Activated naive CD8-positive, alpha-beta T cell treated with anti-CD3 and anti-CD28 coated beads, Interleukin-2, amount 50 U/mL, for 24 hours (primary cell): ENCODE results near the gene RANBP9.

Source experiments
- ATAC-seq: fragments of 150-1000 bp; cut with Tn5 transposase; one replicate; pipeline ENCODE4 v1.10.0; 2021
- DNase-seq: peaks from one replicate; pipeline ENCODE4 v3.0.0; 2021
- H3K27ac Mint-ChIP-seq: one replicate; pipeline ENCODE4 v1.8.0; 2021; ENCODE audit warnings: mild to moderate bottlenecking, mixed read lengths
- H3K27me3 Mint-ChIP-seq: one replicate; pipeline ENCODE4 v1.8.0; 2021; ENCODE audit warnings: mixed read lengths
- H3K36me3 Mint-ChIP-seq: one replicate; pipeline ENCODE4 v1.8.0; 2021; ENCODE audit warnings: low read depth, mixed read lengths
- H3K4me1 Mint-ChIP-seq: one replicate; pipeline ENCODE4 v1.8.0; 2021; ENCODE audit warnings: mixed read lengths
- H3K4me3 Mint-ChIP-seq: one replicate; pipeline ENCODE4 v1.8.0; 2021; ENCODE audit warnings: mild to moderate bottlenecking, moderate library complexity, mixed read lengths
- H3K9me3 Mint-ChIP-seq: one replicate; pipeline ENCODE4 v1.8.0; 2021; ENCODE audit warnings: mixed read lengths

The RANBP9 gene

GRCh38 chr6:13696226-13696625, 15.4 kb downstream of the RANBP9 start:
- no peak overlapping the region for H3K27ac Mint-ChIP-seq
- no peak overlapping the region for H3K4me3 Mint-ChIP-seq
- peaks cover 34% of the 10 kb centered on the region for H3K36me3 Mint-ChIP-seq
- H3K9me3 Mint-ChIP-seq, result no peaks in the 10 kb centered on the region
- H3K27me3 Mint-ChIP-seq, result no peaks in the 10 kb centered on the region
- no peak for DNase-seq
- H3K4me1 Mint-ChIP-seq, result peaks cover 69% of the 10 kb centered on the region
- ATAC-seq, result no peak

GRCh38 chr6:13695252-13695651, 16.4 kb downstream of the RANBP9 start:
- ATAC-seq (no peak), DNase-seq (no peak)
- H3K4me1 Mint-ChIP-seq, result peaks cover 69% of the 10 kb centered on the region
- peak overlapping the region; percentile 3 for H3K27ac Mint-ChIP-seq
- H3K36me3 Mint-ChIP-seq, result peaks cover 37% of the 10 kb centered on the region
- peak overlapping the region; percentile 12 for H3K4me3 Mint-ChIP-seq
- H3K9me3 Mint-ChIP-seq, result no peaks in the 10 kb centered on the region
- no peaks in the 10 kb centered on the region for H3K27me3 Mint-ChIP-seq

- ATAC-seq, result no peak
- peaks cover 42% of the 10 kb centered on the region for H3K36me3 Mint-ChIP-seq
- H3K27ac Mint-ChIP-seq, result peak overlapping the region; percentile 13
These were observed 17.1 kb downstream of the RANBP9 start for GRCh38 chr6:13694562-13694961.

GRCh38 chr6:13689511-13690256, 22.0 kb downstream of the RANBP9 start:
- peak overlapping the region; percentile 76 for H3K27ac Mint-ChIP-seq
- ATAC-seq (peak; percentile 88), DNase-seq (no peak)
- peaks cover 65% of the 10 kb centered on the region for H3K4me1 Mint-ChIP-seq
- no peaks in the 10 kb centered on the region for H3K27me3 Mint-ChIP-seq
- H3K9me3 Mint-ChIP-seq, result peaks cover 7% of the 10 kb centered on the region
- peaks cover 34% of the 10 kb centered on the region for H3K36me3 Mint-ChIP-seq
- H3K4me3 Mint-ChIP-seq, result no peak overlapping the region

More at GRCh38 chr6:13694562-13694961, 17.1 kb downstream of the RANBP9 start:
- Mint-ChIP-seq H3K4me3 (no peak overlapping the region), H3K27me3 (no peaks in the 10 kb centered on the region), H3K4me1 (peaks cover 73% of the 10 kb centered on the region), H3K9me3 (peaks cover 4% of the 10 kb centered on the region)
- DNase-seq, result no peak

- Mint-ChIP-seq H3K27me3 (no peaks in the 10 kb centered on the region), H3K4me3 (no peak overlapping the region), H3K9me3 (peaks cover 7% of the 10 kb centered on the region), H3K27ac (peak overlapping the region; percentile 42), H3K36me3 (peaks cover 33% of the 10 kb centered on the region), H3K4me1 (peaks cover 65% of the 10 kb centered on the region)
- ATAC-seq (no peak), DNase-seq (no peak)
These were observed 22.9 kb downstream of the RANBP9 start for GRCh38 chr6:13688692-13689196.

- H3K27ac Mint-ChIP-seq, result peak overlapping the region; percentile 59
- H3K36me3 Mint-ChIP-seq, result peaks cover 34% of the 10 kb centered on the region
- H3K4me3 Mint-ChIP-seq, result no peak overlapping the region
- peaks cover 61% of the 10 kb centered on the region for H3K4me1 Mint-ChIP-seq
- no peaks in the 10 kb centered on the region for H3K27me3 Mint-ChIP-seq
- peaks cover 7% of the 10 kb centered on the region for H3K9me3 Mint-ChIP-seq
- ATAC-seq, result no peak
- DNase-seq, result no peak
These were observed 23.7 kb downstream of the RANBP9 start for GRCh38 chr6:13687917-13688351.

GRCh38 chr6:13684855-13685254, 26.8 kb downstream of the RANBP9 start:
- peaks cover 27% of the 10 kb centered on the region for H3K36me3 Mint-ChIP-seq
- ATAC-seq (no peak), DNase-seq (no peak)
- peaks cover 10% of the 10 kb centered on the region for H3K9me3 Mint-ChIP-seq
- no peak overlapping the region for H3K27ac Mint-ChIP-seq
- H3K4me3 Mint-ChIP-seq, result no peak overlapping the region
- no peaks in the 10 kb centered on the region for H3K27me3 Mint-ChIP-seq
- peaks cover 70% of the 10 kb centered on the region for H3K4me1 Mint-ChIP-seq

GRCh38 chr6:13683038-13683437, 28.6 kb downstream of the RANBP9 start:
- H3K36me3 Mint-ChIP-seq, result peaks cover 23% of the 10 kb centered on the region

GRCh38 chr6:13682346-13682745, 29.3 kb downstream of the RANBP9 start:
- H3K27ac Mint-ChIP-seq, result no peak overlapping the region
- peaks cover 51% of the 10 kb centered on the region for H3K4me1 Mint-ChIP-seq
- H3K4me3 Mint-ChIP-seq, result no peak overlapping the region

More at GRCh38 chr6:13683038-13683437, 28.6 kb downstream of the RANBP9 start:
- Mint-ChIP-seq H3K9me3 (peaks cover 5% of the 10 kb centered on the region), H3K27ac (peak overlapping the region; percentile 9), H3K4me3 (no peak overlapping the region), H3K27me3 (no peaks in the 10 kb centered on the region), H3K4me1 (peaks cover 58% of the 10 kb centered on the region)
- DNase-seq (no peak), ATAC-seq (no peak)

GRCh38 chr6:13681305-13682061, 30.2 kb downstream of the RANBP9 start:
- peaks cover 50% of the 10 kb centered on the region for H3K4me1 Mint-ChIP-seq
- DNase-seq, result no peak
- H3K4me3 Mint-ChIP-seq, result peak overlapping the region; percentile 59
- ATAC-seq, result peak; percentile 63
- peaks cover 12% of the 10 kb centered on the region for H3K9me3 Mint-ChIP-seq
- H3K36me3 Mint-ChIP-seq, result peaks cover 28% of the 10 kb centered on the region
- H3K27ac Mint-ChIP-seq, result peak overlapping the region; percentile 84
- no peaks in the 10 kb centered on the region for H3K27me3 Mint-ChIP-seq

More at GRCh38 chr6:13682346-13682745, 29.3 kb downstream of the RANBP9 start:
- peaks cover 21% of the 10 kb centered on the region for H3K36me3 Mint-ChIP-seq
- no peaks in the 10 kb centered on the region for H3K27me3 Mint-ChIP-seq
- DNase-seq, result no peak
- ATAC-seq, result no peak
- H3K9me3 Mint-ChIP-seq, result peaks cover 5% of the 10 kb centered on the region

GRCh38 chr6:13680448-13680968, 31.1 kb downstream of the RANBP9 start:
- ATAC-seq, result no peak
- Mint-ChIP-seq H3K27ac (no peak overlapping the region), H3K4me3 (no peak overlapping the region), H3K36me3 (peaks cover 30% of the 10 kb centered on the region), H3K9me3 (peaks cover 21% of the 10 kb centered on the region), H3K4me1 (peaks cover 52% of the 10 kb centered on the region), H3K27me3 (no peaks in the 10 kb centered on the region)
- no peak for DNase-seq

GRCh38 chr6:13679996-13680395, 31.6 kb downstream of the RANBP9 start:
- no peak for ATAC-seq
- peaks cover 55% of the 10 kb centered on the region for H3K4me1 Mint-ChIP-seq
- peak overlapping the region; percentile 21 for H3K27ac Mint-ChIP-seq
- DNase-seq, result no peak
- H3K27me3 Mint-ChIP-seq, result no peaks in the 10 kb centered on the region
- H3K9me3 Mint-ChIP-seq, result peaks cover 21% of the 10 kb centered on the region
- peaks cover 34% of the 10 kb centered on the region for H3K36me3 Mint-ChIP-seq
- no peak overlapping the region for H3K4me3 Mint-ChIP-seq

GRCh38 chr6:13678255-13678983, 33.2 kb downstream of the RANBP9 start:
- H3K36me3 Mint-ChIP-seq, result peaks cover 33% of the 10 kb centered on the region
- H3K27ac Mint-ChIP-seq, result no peak overlapping the region
- H3K9me3 Mint-ChIP-seq, result peaks cover 21% of the 10 kb centered on the region
- DNase-seq (no peak), ATAC-seq (no peak)
- no peaks in the 10 kb centered on the region for H3K27me3 Mint-ChIP-seq
- H3K4me3 Mint-ChIP-seq, result no peak overlapping the region
- H3K4me1 Mint-ChIP-seq, result peaks cover 55% of the 10 kb centered on the region

- H3K36me3 Mint-ChIP-seq, result peaks cover 34% of the 10 kb centered on the region
- DNase-seq (no peak), ATAC-seq (no peak)
- H3K4me1 Mint-ChIP-seq, result peaks cover 57% of the 10 kb centered on the region
- no peak overlapping the region for H3K4me3 Mint-ChIP-seq
- H3K9me3 Mint-ChIP-seq, result peaks cover 21% of the 10 kb centered on the region
- no peak overlapping the region for H3K27ac Mint-ChIP-seq
- no peaks in the 10 kb centered on the region for H3K27me3 Mint-ChIP-seq
These were observed 33.8 kb downstream of the RANBP9 start for GRCh38 chr6:13677878-13678254.
